Neural cell (in vitro differentiated cells): Measurements from ENCODE around the gene PAX2.

Experiments
- EP300 ChIP-seq: fragments of 450-650 bp; conservative IDR thresholded peaks from 2 replicates; pipeline ENCODE4 v1.6.1; 2014; ENCODE audit warnings: antibody characterized with exemption, mild to moderate bottlenecking, moderate library complexity; ENCODE audit not compliant: poor library complexity, severe bottlenecking
- EZH2 ChIP-seq: fragments of 200-600, 300-800 bp; shearing (Covaris generic), sonication (generic); IDR thresholded peaks from 2 replicates; pipeline ENCODE4 v1.6.1; 2014; ENCODE audit warnings: antibody characterized with exemption, low read length, borderline replicate concordance, mild to moderate bottlenecking; ENCODE audit not compliant: insufficient read depth, poor library complexity, severe bottlenecking
- MXI1 ChIP-seq: fragments of 450-650 bp; conservative IDR thresholded peaks from 2 replicates; pipeline ENCODE4 v1.6.1; 2014; ENCODE audit warnings: antibody characterized with exemption, mild to moderate bottlenecking; ENCODE audit not compliant: poor library complexity, severe bottlenecking
- POLR2AphosphoS5 ChIP-seq: IDR thresholded peaks from 2 replicates; pipeline ENCODE4 v1.6.1; 2012
- RAD21 ChIP-seq: fragments of 450-650 bp; conservative IDR thresholded peaks from 2 replicates; pipeline ENCODE4 v1.6.1; 2014; ENCODE audit warnings: antibody characterized with exemption, mild to moderate bottlenecking, moderate library complexity
- TAF1 ChIP-seq: IDR thresholded peaks from 2 replicates; pipeline ENCODE4 v1.6.1; 2012; ENCODE audit warnings: low read depth
- TF ChIP-seq, protein P1 (sequence below): fragments of 450-650 bp; IDR thresholded peaks from 2 replicates; pipeline ENCODE4 v1.5.1; 2014; ENCODE audit warnings: antibody characterized with exemption, mild to moderate bottlenecking, moderate library complexity; ENCODE audit not compliant: poor library complexity, severe bottlenecking

DNA sequence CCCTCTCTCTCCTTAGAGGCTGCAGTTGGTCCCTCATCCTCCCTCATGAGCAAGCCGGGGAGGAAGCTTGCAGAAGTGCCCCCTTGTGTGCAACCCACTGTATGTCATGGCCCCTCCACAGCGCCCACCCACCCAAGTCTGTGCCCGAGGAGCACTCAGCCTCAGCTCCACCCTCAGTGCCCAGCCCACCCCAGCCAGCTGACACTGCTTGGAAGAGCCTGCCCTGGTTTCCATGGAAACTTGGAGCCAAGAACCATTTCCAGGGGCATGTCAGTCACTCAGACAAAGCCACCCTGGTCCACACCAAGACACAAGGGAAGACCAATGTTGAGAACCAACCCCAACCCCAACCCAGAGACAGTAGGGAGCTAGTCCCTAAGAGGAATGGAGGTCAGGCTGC, 79.5 kb downstream of the PAX2 start:
- TF ChIP-seq EZH2 = no peak
- TF ChIP-seq, protein P1, sequence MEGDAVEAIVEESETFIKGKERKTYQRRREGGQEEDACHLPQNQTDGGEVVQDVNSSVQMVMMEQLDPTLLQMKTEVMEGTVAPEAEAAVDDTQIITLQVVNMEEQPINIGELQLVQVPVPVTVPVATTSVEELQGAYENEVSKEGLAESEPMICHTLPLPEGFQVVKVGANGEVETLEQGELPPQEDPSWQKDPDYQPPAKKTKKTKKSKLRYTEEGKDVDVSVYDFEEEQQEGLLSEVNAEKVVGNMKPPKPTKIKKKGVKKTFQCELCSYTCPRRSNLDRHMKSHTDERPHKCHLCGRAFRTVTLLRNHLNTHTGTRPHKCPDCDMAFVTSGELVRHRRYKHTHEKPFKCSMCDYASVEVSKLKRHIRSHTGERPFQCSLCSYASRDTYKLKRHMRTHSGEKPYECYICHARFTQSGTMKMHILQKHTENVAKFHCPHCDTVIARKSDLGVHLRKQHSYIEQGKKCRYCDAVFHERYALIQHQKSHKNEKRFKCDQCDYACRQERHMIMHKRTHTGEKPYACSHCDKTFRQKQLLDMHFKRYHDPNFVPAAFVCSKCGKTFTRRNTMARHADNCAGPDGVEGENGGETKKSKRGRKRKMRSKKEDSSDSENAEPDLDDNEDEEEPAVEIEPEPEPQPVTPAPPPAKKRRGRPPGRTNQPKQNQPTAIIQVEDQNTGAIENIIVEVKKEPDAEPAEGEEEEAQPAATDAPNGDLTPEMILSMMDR = no peak
- TF ChIP-seq EP300 = no peak
- no peak for TF ChIP-seq TAF1
- no peak for TF ChIP-seq MXI1
- TF ChIP-seq RAD21 = no peak
- no peak for TF ChIP-seq POLR2AphosphoS5
